Upper lobe of left lung (tissue), 4 donors: ENCODE data around the gene GPR146.

Source experiments
- CTCF ChIP-seq, 6 experiments: fragments of 450-650 bp in 4 of 6; fragments of 200-600 bp in 2 of 6; sonication (generic) in 2 of 6; IDR thresholded peaks; one replicate each; pipeline ENCODE4 v1.5.1; 2016 to 2019; ENCODE audit warnings: antibody characterized with exemption in 6 of 6
- POLR2A ChIP-seq, 4 donors: fragments of 450-650 bp; IDR thresholded peaks; one replicate each; pipeline ENCODE4 v1.5.1; 2016 to 2017; ENCODE audit warnings: antibody characterized with exemption in 4 of 4, mild to moderate bottlenecking in 2 of 4
- POLR2AphosphoS5 ChIP-seq, 2 donors: sonication (generic); formaldehyde crosslinking; IDR thresholded peaks; one replicate each; pipeline ENCODE4 v1.5.1; 2017; ENCODE audit warnings: antibody characterized with exemption in 2 of 2

DNA sequence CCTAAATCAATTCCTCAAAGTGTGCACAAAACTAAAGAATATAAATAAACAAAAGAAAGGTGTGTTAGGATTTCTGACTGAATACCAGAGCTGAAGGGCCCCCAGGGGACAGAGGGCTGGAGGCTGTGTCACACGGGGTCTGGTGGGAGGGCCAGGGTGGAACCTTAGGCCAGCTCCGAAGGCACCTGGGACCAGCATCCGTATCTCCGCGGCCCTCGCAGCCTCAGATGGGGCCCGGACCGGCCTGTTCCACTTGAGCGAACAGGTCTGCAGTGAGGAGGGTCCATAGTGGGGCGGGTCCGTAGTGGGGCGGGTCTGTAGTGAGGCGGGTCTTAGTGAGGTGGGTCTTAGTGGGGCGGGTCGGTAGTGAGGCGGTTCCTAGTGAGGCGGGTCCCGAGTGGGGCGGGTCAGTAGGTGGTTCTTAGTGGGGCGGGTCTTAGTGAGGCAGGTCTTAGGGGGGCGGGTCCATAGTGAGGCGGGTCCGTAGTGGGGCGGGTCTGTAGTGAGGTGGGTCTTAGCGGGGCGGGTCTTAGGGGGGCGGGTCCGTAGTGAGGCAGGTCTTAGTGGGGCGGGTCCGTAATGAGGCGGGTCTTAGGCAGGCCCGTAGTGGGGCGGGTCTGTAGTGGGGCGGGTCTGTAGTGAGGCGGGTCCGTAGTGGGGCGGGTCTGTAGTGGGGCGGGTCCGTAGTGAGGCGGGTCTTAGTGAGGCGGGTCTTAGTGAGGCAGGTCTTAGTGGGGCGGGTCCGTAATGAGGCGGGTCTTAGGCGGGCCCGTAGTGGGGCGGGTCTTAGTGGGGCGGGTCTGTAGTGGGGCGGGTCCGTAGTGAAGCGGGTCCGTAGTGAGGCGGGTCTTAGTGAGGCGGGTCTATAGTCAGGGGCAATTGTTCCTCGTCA lies 15.1 kb downstream of the GPR146 start:
- TF ChIP-seq POLR2A (IDR thresholded peaks at IDR 0.05): no peak
- TF ChIP-seq CTCF (IDR thresholded peaks at IDR 0.05): no peak
- no peak for TF ChIP-seq POLR2AphosphoS5 (IDR thresholded peaks at IDR 0.05)
